ENCODE measurements around the gene ADCY1.

DNA sequence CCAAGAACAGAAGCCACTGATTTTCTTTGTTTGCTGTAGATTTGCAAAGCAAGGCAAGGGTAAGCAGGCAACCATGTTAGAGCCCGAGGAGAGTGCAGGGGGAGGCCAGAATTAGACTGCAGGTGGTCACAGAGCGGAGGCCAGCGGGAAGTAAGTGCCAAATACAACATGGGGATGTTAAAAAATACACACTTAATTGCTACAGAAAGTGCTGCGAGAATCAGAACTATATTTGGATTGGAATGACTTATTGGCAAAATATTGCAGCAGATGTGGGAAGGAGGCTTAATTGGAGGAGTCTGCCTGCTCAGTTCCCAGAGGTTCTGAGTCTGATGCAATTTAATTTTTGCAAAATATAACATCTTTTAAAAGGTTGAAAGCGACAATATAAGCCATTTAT lies 49.7 kb upstream of the ADCY1 start:
- no peak for TF ChIP-seq POLR2A (IDR thresholded peaks at IDR 0.05)
- peak in 1 of 2 donors; percentile 39 for TF ChIP-seq EP300 (IDR thresholded peaks at IDR 0.05)
- TF ChIP-seq, protein P1, sequence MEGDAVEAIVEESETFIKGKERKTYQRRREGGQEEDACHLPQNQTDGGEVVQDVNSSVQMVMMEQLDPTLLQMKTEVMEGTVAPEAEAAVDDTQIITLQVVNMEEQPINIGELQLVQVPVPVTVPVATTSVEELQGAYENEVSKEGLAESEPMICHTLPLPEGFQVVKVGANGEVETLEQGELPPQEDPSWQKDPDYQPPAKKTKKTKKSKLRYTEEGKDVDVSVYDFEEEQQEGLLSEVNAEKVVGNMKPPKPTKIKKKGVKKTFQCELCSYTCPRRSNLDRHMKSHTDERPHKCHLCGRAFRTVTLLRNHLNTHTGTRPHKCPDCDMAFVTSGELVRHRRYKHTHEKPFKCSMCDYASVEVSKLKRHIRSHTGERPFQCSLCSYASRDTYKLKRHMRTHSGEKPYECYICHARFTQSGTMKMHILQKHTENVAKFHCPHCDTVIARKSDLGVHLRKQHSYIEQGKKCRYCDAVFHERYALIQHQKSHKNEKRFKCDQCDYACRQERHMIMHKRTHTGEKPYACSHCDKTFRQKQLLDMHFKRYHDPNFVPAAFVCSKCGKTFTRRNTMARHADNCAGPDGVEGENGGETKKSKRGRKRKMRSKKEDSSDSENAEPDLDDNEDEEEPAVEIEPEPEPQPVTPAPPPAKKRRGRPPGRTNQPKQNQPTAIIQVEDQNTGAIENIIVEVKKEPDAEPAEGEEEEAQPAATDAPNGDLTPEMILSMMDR (IDR thresholded peaks at IDR 0.05): no peak
